Upper lobe of left lung (tissue), 4 donors: ENCODE measurements around the gene STMN1.

Experiments used
- EP300 ChIP-seq, 4 donors: sonication (generic); formaldehyde crosslinking; IDR thresholded peaks; one replicate each; pipeline ENCODE4 v1.5.1; 2017; ENCODE audit warnings: antibody characterized with exemption in 4 of 4, control low read depth in 2 of 4
- POLR2A ChIP-seq, 4 donors: fragments of 450-650 bp; IDR thresholded peaks; one replicate each; pipeline ENCODE4 v1.5.1; 2016 to 2017; ENCODE audit warnings: antibody characterized with exemption in 4 of 4, mild to moderate bottlenecking in 2 of 4
- POLR2AphosphoS5 ChIP-seq, 2 donors: sonication (generic); formaldehyde crosslinking; IDR thresholded peaks; one replicate each; pipeline ENCODE4 v1.5.1; 2017; ENCODE audit warnings: antibody characterized with exemption in 2 of 2
- TF ChIP-seq, protein P1 (sequence below), 6 experiments: fragments of 450-650 bp in 4 of 6; fragments of 200-600 bp in 2 of 6; sonication (generic) in 2 of 6; IDR thresholded peaks; one replicate each; pipeline ENCODE4 v1.5.1; 2016 to 2019; ENCODE audit warnings: antibody characterized with exemption in 6 of 6

DNA sequence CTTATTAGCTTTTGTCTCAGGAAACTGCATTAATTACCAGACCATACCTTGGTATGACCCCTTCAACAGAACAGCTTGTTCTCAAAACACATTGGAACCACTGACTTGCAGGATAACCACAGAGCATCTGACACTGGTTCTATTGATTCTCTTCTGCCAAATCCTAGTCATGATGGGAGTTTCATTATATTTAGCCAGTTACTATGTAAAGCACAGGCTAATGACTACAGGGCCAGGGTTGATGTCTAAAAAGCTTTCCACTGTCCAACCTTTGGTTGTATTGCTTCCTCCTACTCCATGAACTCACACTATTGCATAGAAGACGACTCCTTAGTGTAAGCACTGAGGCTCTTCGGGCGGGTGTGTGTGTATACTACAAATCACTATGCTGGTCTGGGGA lies 3.8 kb downstream of the STMN1 start:
- TF ChIP-seq, protein P1, sequence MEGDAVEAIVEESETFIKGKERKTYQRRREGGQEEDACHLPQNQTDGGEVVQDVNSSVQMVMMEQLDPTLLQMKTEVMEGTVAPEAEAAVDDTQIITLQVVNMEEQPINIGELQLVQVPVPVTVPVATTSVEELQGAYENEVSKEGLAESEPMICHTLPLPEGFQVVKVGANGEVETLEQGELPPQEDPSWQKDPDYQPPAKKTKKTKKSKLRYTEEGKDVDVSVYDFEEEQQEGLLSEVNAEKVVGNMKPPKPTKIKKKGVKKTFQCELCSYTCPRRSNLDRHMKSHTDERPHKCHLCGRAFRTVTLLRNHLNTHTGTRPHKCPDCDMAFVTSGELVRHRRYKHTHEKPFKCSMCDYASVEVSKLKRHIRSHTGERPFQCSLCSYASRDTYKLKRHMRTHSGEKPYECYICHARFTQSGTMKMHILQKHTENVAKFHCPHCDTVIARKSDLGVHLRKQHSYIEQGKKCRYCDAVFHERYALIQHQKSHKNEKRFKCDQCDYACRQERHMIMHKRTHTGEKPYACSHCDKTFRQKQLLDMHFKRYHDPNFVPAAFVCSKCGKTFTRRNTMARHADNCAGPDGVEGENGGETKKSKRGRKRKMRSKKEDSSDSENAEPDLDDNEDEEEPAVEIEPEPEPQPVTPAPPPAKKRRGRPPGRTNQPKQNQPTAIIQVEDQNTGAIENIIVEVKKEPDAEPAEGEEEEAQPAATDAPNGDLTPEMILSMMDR (IDR thresholded peaks at IDR 0.05), result no peak
- TF ChIP-seq EP300 (IDR thresholded peaks at IDR 0.05), result no peak
- no peak for TF ChIP-seq POLR2A (IDR thresholded peaks at IDR 0.05)
- no peak for TF ChIP-seq POLR2AphosphoS5 (IDR thresholded peaks at IDR 0.05)
